ENCODE results near the gene TFRC. TPM values are rescaled to one million over a fixed set of nuclear protein-coding genes. Genes with fewer than 3 reads are reported as not detected.
"Not testable (repeated sequence)": the region's sequence is repeated elsewhere in the genome, so short reads cannot be mapped to it uniquely, and the experiment has no call there.

The TFRC gene
- total RNA-seq, 1 experiment from 2014 or later: 336 TPM

DNA sequence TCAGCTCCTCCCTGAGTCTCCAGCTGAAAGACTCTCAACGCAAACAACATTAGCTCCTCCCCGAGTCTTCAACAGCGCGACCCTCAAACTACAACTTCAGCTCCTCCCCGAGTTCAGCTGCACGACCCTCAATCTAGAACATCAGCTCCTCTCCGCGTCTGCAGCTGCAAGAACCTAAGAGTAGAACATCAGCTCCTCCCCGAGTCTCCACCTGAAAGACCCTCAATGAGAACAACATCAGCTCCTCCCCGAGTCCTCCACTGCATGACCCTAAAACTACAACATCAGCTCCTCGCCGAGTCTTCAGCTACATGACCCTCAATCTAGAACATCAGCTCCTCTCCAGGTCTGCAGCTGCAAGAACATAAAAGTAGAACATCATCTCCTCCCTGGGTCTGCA, 78.3 kb downstream of the TFRC start:
- ChIA-PET POLR2A (ENCODE audit: low non-redundant PET) (interaction anchor here (0.7 kb wide), 1 partner anchor 1262 kb away, joined by 3 read pairs; no protein-coding TSS in a partner anchor), CTCF (no interaction called here)
- intact Hi-C loops (cut with micrococcal nuclease; ENCODE audit: unreplicated experiment): no loop called here
- Histone ChIP-seq H3K27ac (ENCODE audit: low read depth, low read length, poor library complexity, severe bottlenecking) (no peak overlapping the region), H3K4me1 (ENCODE audit: insufficient read depth, low read length, poor library complexity, severe bottlenecking) (no peaks in the 10 kb centered on the region), H3K27me3 (replicated peaks; ENCODE audit: insufficient read depth, low read depth, low read length, poor library complexity) (no peaks in the 10 kb centered on the region), H3K4me3 (ENCODE audit: low read depth, low read length, poor library complexity, severe bottlenecking) (no peak overlapping the region), H3K36me3 (ENCODE audit: insufficient read depth, low read length, poor library complexity, severe bottlenecking) (no peaks in the 10 kb centered on the region), H3K9me3 (ENCODE audit: low read depth, low read length, poor library complexity, severe bottlenecking) (no peaks in the 10 kb centered on the region)
- TF ChIP-seq CTCF (conservative IDR thresholded peaks at IDR 0.05; ENCODE audit: low read depth, low read length): no peak
- TF ChIP-seq EZH2 (IDR thresholded peaks at IDR 0.05; ENCODE audit: borderline replicate concordance, low read depth, low read length, poor library complexity, severe bottlenecking): no peak
- no peak for DNase-seq (ENCODE audit: low spot score)
- no TSS peak for BruUV-seq (replicated peaks)

DNA sequence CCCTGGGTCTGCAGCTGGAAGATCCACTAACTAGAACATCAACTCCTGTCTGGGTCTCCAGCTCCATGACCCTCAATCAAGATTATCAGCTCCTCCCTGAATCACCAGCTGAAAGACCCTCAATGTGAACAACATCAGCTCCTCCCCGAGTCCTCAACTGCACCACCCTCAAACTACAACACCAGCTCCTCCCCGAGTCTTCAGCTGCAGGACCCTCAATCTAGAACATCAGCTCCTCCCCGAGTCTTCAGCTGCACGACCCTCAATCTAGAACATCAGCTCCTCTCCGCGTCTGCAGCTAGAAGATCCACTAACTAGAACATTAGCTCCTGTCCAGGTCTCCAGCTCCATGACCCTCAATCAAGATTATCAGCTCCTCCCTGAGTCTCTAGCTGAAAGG, 79.2 kb downstream of the TFRC start:
- CTCF ChIA-PET: interaction anchor here (0.6 kb wide), 1 partner anchor 52 kb away, joined by 3 read pairs; no protein-coding TSS in a partner anchor
- DNase-seq (ENCODE audit: low spot score); POLR2A ChIA-PET (ENCODE audit: low non-redundant PET); H3K4me3 ChIP-seq (ENCODE audit: low read depth, low read length, poor library complexity, severe bottlenecking); H3K27me3 ChIP-seq (replicated peaks; ENCODE audit: insufficient read depth, low read depth, low read length, poor library complexity); intact Hi-C loops (cut with micrococcal nuclease; ENCODE audit: unreplicated experiment); H3K9me3 ChIP-seq (ENCODE audit: low read depth, low read length, poor library complexity, severe bottlenecking); BruUV-seq (replicated peaks); H3K27ac ChIP-seq (ENCODE audit: low read depth, low read length, poor library complexity, severe bottlenecking); H3K4me1 ChIP-seq (ENCODE audit: insufficient read depth, low read length, poor library complexity, severe bottlenecking); H3K36me3 ChIP-seq (ENCODE audit: insufficient read depth, low read length, poor library complexity, severe bottlenecking): not testable (repeated sequence)

- H3K4me3 ChIP-seq (ENCODE audit: low read depth, low read length, poor library complexity, severe bottlenecking); H3K27ac ChIP-seq (ENCODE audit: low read depth, low read length, poor library complexity, severe bottlenecking); DNase-seq (ENCODE audit: low spot score); H3K4me1 ChIP-seq (ENCODE audit: insufficient read depth, low read length, poor library complexity, severe bottlenecking); H3K9me3 ChIP-seq (ENCODE audit: low read depth, low read length, poor library complexity, severe bottlenecking); POLR2A ChIA-PET (ENCODE audit: low non-redundant PET); BruUV-seq (replicated peaks); intact Hi-C loops (cut with micrococcal nuclease; ENCODE audit: unreplicated experiment); H3K36me3 ChIP-seq (ENCODE audit: insufficient read depth, low read length, poor library complexity, severe bottlenecking); H3K27me3 ChIP-seq (replicated peaks; ENCODE audit: insufficient read depth, low read depth, low read length, poor library complexity); CTCF ChIA-PET: not testable (repeated sequence)
Measured at GRCh38 chr3:196001240-196001639, 80.7 kb downstream of the TFRC start.

- intact Hi-C loops (cut with micrococcal nuclease; ENCODE audit: unreplicated experiment); DNase-seq (ENCODE audit: low spot score); H3K27ac ChIP-seq (ENCODE audit: low read depth, low read length, poor library complexity, severe bottlenecking); H3K36me3 ChIP-seq (ENCODE audit: insufficient read depth, low read length, poor library complexity, severe bottlenecking); H3K4me1 ChIP-seq (ENCODE audit: insufficient read depth, low read length, poor library complexity, severe bottlenecking); H3K27me3 ChIP-seq (replicated peaks; ENCODE audit: insufficient read depth, low read depth, low read length, poor library complexity); POLR2A ChIA-PET (ENCODE audit: low non-redundant PET); BruUV-seq (replicated peaks); H3K9me3 ChIP-seq (ENCODE audit: low read depth, low read length, poor library complexity, severe bottlenecking); H3K4me3 ChIP-seq (ENCODE audit: low read depth, low read length, poor library complexity, severe bottlenecking): not testable (repeated sequence)
- CTCF ChIA-PET: interaction anchor here (0.5 kb wide), 1 partner anchor 98 kb away, joined by 3 read pairs; no protein-coding TSS in a partner anchor
Measured at GRCh38 chr3:196000360-196000950, 81.4 kb downstream of the TFRC start.

DNA sequence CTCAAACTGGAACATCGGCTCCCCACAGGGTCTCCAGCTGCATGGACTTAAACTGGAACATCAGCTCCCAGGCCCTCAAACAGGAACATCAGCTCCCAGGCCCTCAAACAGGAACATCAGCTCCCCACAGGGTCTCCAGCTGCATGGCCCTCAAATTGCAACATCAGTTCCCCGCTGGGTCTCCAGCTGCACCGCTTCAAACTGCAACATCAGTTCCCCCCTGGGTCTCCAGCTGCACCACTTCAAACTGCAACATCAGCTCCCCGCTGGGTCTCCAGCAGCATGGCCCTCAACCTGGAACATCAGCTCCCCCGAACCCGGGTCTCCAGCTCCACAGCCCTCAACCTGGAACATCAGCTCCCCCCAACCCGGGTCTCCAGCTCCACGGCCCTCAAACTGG, 82.0 kb downstream of the TFRC start:
- intact Hi-C loops (cut with micrococcal nuclease; ENCODE audit: unreplicated experiment): no loop called here
- TF ChIP-seq EZH2 (IDR thresholded peaks at IDR 0.05; ENCODE audit: borderline replicate concordance, low read depth, low read length, poor library complexity, severe bottlenecking) (no peak), CTCF (conservative IDR thresholded peaks at IDR 0.05; ENCODE audit: low read depth, low read length) (no peak)
- Histone ChIP-seq H3K27ac (ENCODE audit: low read depth, low read length, poor library complexity, severe bottlenecking) (no peak overlapping the region), H3K36me3 (ENCODE audit: insufficient read depth, low read length, poor library complexity, severe bottlenecking) (no peaks in the 10 kb centered on the region), H3K9me3 (ENCODE audit: low read depth, low read length, poor library complexity, severe bottlenecking) (no peaks in the 10 kb centered on the region), H3K4me1 (ENCODE audit: insufficient read depth, low read length, poor library complexity, severe bottlenecking) (no peaks in the 10 kb centered on the region), H3K4me3 (ENCODE audit: low read depth, low read length, poor library complexity, severe bottlenecking) (no peak overlapping the region), H3K27me3 (replicated peaks; ENCODE audit: insufficient read depth, low read depth, low read length, poor library complexity) (no peaks in the 10 kb centered on the region)
- POLR2A ChIA-PET (ENCODE audit: low non-redundant PET): no interaction called here
- no TSS peak for BruUV-seq (replicated peaks)
- CTCF ChIA-PET: no interaction called here
- peak; percentile 21 for DNase-seq (ENCODE audit: low spot score)

Measured in A673 (cell line).